ENCODE data around the gene ZYG11A. TPM values are rescaled to one million over a fixed set of nuclear protein-coding genes. Genes with fewer than 3 reads are reported as not detected.

Gene ZYG11A
- total RNA-seq, 8 experiments from 2014 or later, result 0.05 to 4.0 (median 1.2) TPM

GRCh38 chr1:52914463-52914862 is 71.9 kb downstream of the ZYG11A start:
- no peak for ATAC-seq (replicated peaks in 6 of 8)
- in situ Hi-C loops (cut with MboI; ENCODE audit: low pct_unique_long_range_greater_than_20kb in 2 of 9, low sequenced_read_pairs in 9 of 9, unreplicated experiment in 9 of 9), result loop anchor here in 1 of 9 experiments (25.0 kb wide), 1 partner anchor 202 kb away; no protein-coding TSS in a partner anchor
- H3K27ac ChIP-seq, result no peak overlapping the region
- WGBS, 10 experiments, result 69 to 100% (median 85%) methylated on average over 1 to 5 of the region's 5 CpGs; no CpG with 5 or more reads in 3 of the 10 experiments
- H3K4me3 ChIP-seq, result no peak overlapping the region
- H3K4me1 ChIP-seq (replicated peaks in 1 of 2), result peaks cover 0 to 6% of the 10 kb centered on the region in 2 donors

- in situ Hi-C loops (cut with MboI; ENCODE audit: low pct_unique_long_range_greater_than_20kb in 2 of 9, low sequenced_read_pairs in 9 of 9, unreplicated experiment in 9 of 9), result loop anchor here in 1 of 9 experiments (25.0 kb wide), 1 partner anchor 203 kb away; no protein-coding TSS in a partner anchor
- Histone ChIP-seq H3K4me3 (no peak overlapping the region), H3K4me1 (replicated peaks in 1 of 2) (peaks cover 0 to 6% of the 10 kb centered on the region in 2 donors), H3K27ac (no peak overlapping the region)
- ATAC-seq (replicated peaks in 6 of 8), result no peak
- 43 to 89% (median 77%) methylated on average over 1 to 2 of the region's 2 CpGs; no CpG with 5 or more reads in 4 of the 10 experiments for WGBS, 10 experiments
Measured at GRCh38 chr1:52915211-52915854, 72.8 kb downstream of the ZYG11A start.

GRCh38 chr1:52915855-52916220 is 73.3 kb downstream of the ZYG11A start:
- ATAC-seq (replicated peaks in 6 of 8), result no peak
- in situ Hi-C loops (cut with MboI; ENCODE audit: low pct_unique_long_range_greater_than_20kb in 2 of 9, low sequenced_read_pairs in 9 of 9, unreplicated experiment in 9 of 9), result loop anchor here in 1 of 9 experiments (25.0 kb wide), 1 partner anchor 204 kb away; no protein-coding TSS in a partner anchor
- WGBS, 10 experiments, result 63 to 100% (median 85%) methylated on average over 1 to 7 of the region's 7 CpGs; no CpG with 5 or more reads in 2 of the 10 experiments
- H3K27ac ChIP-seq, result no peak overlapping the region
- H3K4me1 ChIP-seq (replicated peaks in 1 of 2), result peaks cover 0 to 6% of the 10 kb centered on the region in 2 donors
- H3K4me3 ChIP-seq, result no peak overlapping the region

GRCh38 chr1:52916241-52916975 is 73.8 kb downstream of the ZYG11A start:
- in situ Hi-C loops (cut with MboI; ENCODE audit: low pct_unique_long_range_greater_than_20kb in 2 of 9, low sequenced_read_pairs in 9 of 9, unreplicated experiment in 9 of 9), result loop anchor here in 1 of 9 experiments (25.0 kb wide), 1 partner anchor 204 kb away; no protein-coding TSS in a partner anchor
- WGBS, 10 experiments, result 0 to 100% (median 89%) methylated on average over 1 to 10 of the region's 10 CpGs; no CpG with 5 or more reads in 2 of the 10 experiments
- peaks cover 0 to 6% of the 10 kb centered on the region in 2 donors for H3K4me1 ChIP-seq (replicated peaks in 1 of 2)
- ATAC-seq (replicated peaks in 6 of 8), result no peak
- H3K4me3 ChIP-seq, result no peak overlapping the region
- H3K27ac ChIP-seq, result no peak overlapping the region

GRCh38 chr1:52917156-52917555 is 74.6 kb downstream of the ZYG11A start:
- no peak overlapping the region for H3K27ac ChIP-seq
- ATAC-seq (replicated peaks in 6 of 8), result no peak
- no peak overlapping the region for H3K4me3 ChIP-seq
- in situ Hi-C loops (cut with MboI; ENCODE audit: low pct_unique_long_range_greater_than_20kb in 2 of 9, low sequenced_read_pairs in 9 of 9, unreplicated experiment in 9 of 9), result loop anchor here in 1 of 9 experiments (25.0 kb wide), 1 partner anchor 205 kb away; no protein-coding TSS in a partner anchor
- 49 to 100% (median 87%) methylated on average over 1 to 7 of the region's 7 CpGs for WGBS, 10 experiments
- peaks cover 0 to 6% of the 10 kb centered on the region in 2 donors for H3K4me1 ChIP-seq (replicated peaks in 1 of 2)

GRCh38 chr1:52917581-52917980 is 75.0 kb downstream of the ZYG11A start:
- no peak overlapping the region for H3K27ac ChIP-seq
- in situ Hi-C loops (cut with MboI; ENCODE audit: low pct_unique_long_range_greater_than_20kb in 2 of 9, low sequenced_read_pairs in 9 of 9, unreplicated experiment in 9 of 9), result loop anchor here in 1 of 9 experiments (25.0 kb wide), 1 partner anchor 205 kb away; no protein-coding TSS in a partner anchor
- no peak for ATAC-seq (replicated peaks in 6 of 8)
- 100% methylated on average over 1 of the region's 1 CpG; no CpG with 5 or more reads in 2 of the 10 experiments for WGBS, 10 experiments
- peaks cover 0 to 6% of the 10 kb centered on the region in 2 donors for H3K4me1 ChIP-seq (replicated peaks in 1 of 2)
- no peak overlapping the region for H3K4me3 ChIP-seq

GRCh38 chr1:52918201-52918600 is 75.6 kb downstream of the ZYG11A start:
- WGBS, 10 experiments, result 59 to 93% (median 83%) methylated on average over 3 to 6 of the region's 6 CpGs

GRCh38 chr1:52919051-52919722 is 76.6 kb downstream of the ZYG11A start:
- no peak for ATAC-seq (replicated peaks in 6 of 8)
- 80 to 100% (median 93%) methylated on average over 1 to 7 of the region's 7 CpGs; no CpG with 5 or more reads in 1 of the 10 experiments for WGBS, 10 experiments
- H3K4me3 ChIP-seq, result no peak overlapping the region
- in situ Hi-C loops (cut with MboI; ENCODE audit: low pct_unique_long_range_greater_than_20kb in 2 of 9, low sequenced_read_pairs in 9 of 9, unreplicated experiment in 9 of 9), result loop anchor here in 1 of 9 experiments (25.0 kb wide), 1 partner anchor 207 kb away; no protein-coding TSS in a partner anchor
- no peaks in the 10 kb centered on the region for H3K4me1 ChIP-seq (replicated peaks in 1 of 2)
- H3K27ac ChIP-seq, result no peak overlapping the region

More at GRCh38 chr1:52918201-52918600, 75.6 kb downstream of the ZYG11A start:
- in situ Hi-C loops (cut with MboI; ENCODE audit: low pct_unique_long_range_greater_than_20kb in 2 of 9, low sequenced_read_pairs in 9 of 9, unreplicated experiment in 9 of 9), result loop anchor here in 1 of 9 experiments (25.0 kb wide), 1 partner anchor 206 kb away; no protein-coding TSS in a partner anchor
- H3K27ac ChIP-seq, result no peak overlapping the region
- ATAC-seq (replicated peaks in 6 of 8), result no peak
- peaks cover 0 to 6% of the 10 kb centered on the region in 2 donors for H3K4me1 ChIP-seq (replicated peaks in 1 of 2)
- H3K4me3 ChIP-seq, result no peak overlapping the region

- H3K4me3 ChIP-seq, result no peak overlapping the region
- WGBS, 10 experiments, result 70 to 100% (median 85%) methylated on average over 1 to 10 of the region's 10 CpGs
- in situ Hi-C loops (cut with MboI; ENCODE audit: low pct_unique_long_range_greater_than_20kb in 2 of 9, low sequenced_read_pairs in 9 of 9, unreplicated experiment in 9 of 9), result loop anchor here in 1 of 9 experiments (25.0 kb wide), 1 partner anchor 208 kb away; no protein-coding TSS in a partner anchor
- H3K27ac ChIP-seq, result no peak overlapping the region
- no peaks in the 10 kb centered on the region for H3K4me1 ChIP-seq (replicated peaks in 1 of 2)
- no peak for ATAC-seq (replicated peaks in 6 of 8)
Measured at GRCh38 chr1:52919723-52920483, 77.3 kb downstream of the ZYG11A start.

- Histone ChIP-seq H3K27ac (no peak overlapping the region), H3K4me3 (no peak overlapping the region), H3K4me1 (replicated peaks in 1 of 2) (no peaks in the 10 kb centered on the region)
- in situ Hi-C loops (cut with MboI; ENCODE audit: low pct_unique_long_range_greater_than_20kb in 2 of 9, low sequenced_read_pairs in 9 of 9, unreplicated experiment in 9 of 9), result loop anchor here in 1 of 9 experiments (25.0 kb wide), 1 partner anchor 209 kb away; no protein-coding TSS in a partner anchor
- WGBS, 10 experiments, result 26 to 100% (median 57%) methylated on average over 1 to 19 of the region's 35 CpGs; no CpG with 5 or more reads in 3 of the 10 experiments
- peak in 5 of 8 experiments; percentile 5 to 49 (median 24) for ATAC-seq (replicated peaks in 6 of 8)
Measured at GRCh38 chr1:52920791-52921291, 78.3 kb downstream of the ZYG11A start.

GRCh38 chr1:52925571-52926005 is 83.0 kb downstream of the ZYG11A start:
- ATAC-seq (replicated peaks in 6 of 8), result no peak

GRCh38 chr1:52926864-52927211 is 84.3 kb downstream of the ZYG11A start:
- Histone ChIP-seq H3K4me3 (peak overlapping the region; percentile 41 to 69 (median 49)), H3K4me1 (replicated peaks in 1 of 2) (peaks cover 2 to 9% of the 10 kb centered on the region in 2 donors), H3K27ac (no peak overlapping the region)
- WGBS, 10 experiments, result 0 to 100% (median 50%) methylated on average over 1 to 11 of the region's 12 CpGs; no CpG with 5 or more reads in 3 of the 10 experiments
- no peak for ATAC-seq (replicated peaks in 6 of 8)
- in situ Hi-C loops (cut with MboI; ENCODE audit: low pct_unique_long_range_greater_than_20kb in 2 of 9, low sequenced_read_pairs in 9 of 9, unreplicated experiment in 9 of 9), result no loop called here

More at GRCh38 chr1:52925571-52926005, 83.0 kb downstream of the ZYG11A start:
- H3K4me1 ChIP-seq (replicated peaks in 1 of 2), result peaks cover 2 to 9% of the 10 kb centered on the region in 2 donors
- in situ Hi-C loops (cut with MboI; ENCODE audit: low pct_unique_long_range_greater_than_20kb in 2 of 9, low sequenced_read_pairs in 9 of 9, unreplicated experiment in 9 of 9), result no loop called here
- H3K27ac ChIP-seq, result no peak overlapping the region
- no peak overlapping the region for H3K4me3 ChIP-seq
- WGBS, 10 experiments, result 11 to 100% (median 59%) methylated on average over 1 to 5 of the region's 5 CpGs

Measured in motor neuron (in vitro differentiated cells).